B cell (primary cell): ENCODE data around the gene ZBTB8OS. TPM values are rescaled to one million over a fixed set of nuclear protein-coding genes. Genes with fewer than 3 reads are reported as not detected.

Experiments
- ATAC-seq: fragments of 200-7000 bp; cut with Tn5 transposase; one replicate; pipeline ENCODE4 v1.10.0; 2021; ENCODE audit warnings: low read depth, mild to moderate bottlenecking, moderate number of reproducible peaks, moderate library complexity
- CTCF ChIA-PET: fragments of 350-600 bp; sonication (Branson Sonifier 250); formaldehyde crosslinking; loops from one replicate; lab custom pipeline; 2021; ENCODE audit warnings: antibody characterized with exemption, inconsistent platforms; lab: Charles Lee
- POLR2A ChIA-PET: fragments of 350-600 bp; sonication (Branson Sonifier 250); formaldehyde crosslinking; loops from one replicate; lab custom pipeline; 2021; ENCODE audit warnings: antibody characterized with exemption; lab: Charles Lee
- DNase-seq: peaks from one replicate; pipeline ENCODE4 v3.0.0; 2013
- H2AFZ ChIP-seq: 2 replicates; pipeline ENCODE4 v1.6.1; 2012; ENCODE audit warnings: mild to moderate bottlenecking, low read depth, low read length; ENCODE audit not compliant: insufficient read depth, poor library complexity, severe bottlenecking
- H3K27ac ChIP-seq, 2 donors: 1 replicate in 1 of 2; 2 replicates in 1 of 2; pipeline ENCODE4 v1.5.1; 2012 to 2013; ENCODE audit warnings: low read length in 2 of 2, mild to moderate bottlenecking in 2 of 2, moderate library complexity in 1 of 2
- H3K27me3 ChIP-seq, 4 experiments: fragments of 200-600 bp in 1 of 4; sonication (generic) in 1 of 4; replicated peaks in 1 of 4; 1 replicate in 2 of 4; 2 replicates in 2 of 4; pipeline versions ENCODE4 v1.6.1 to v1.7.0; 2013 to 2016; ENCODE audit warnings: low read length in 3 of 4, mild to moderate bottlenecking in 2 of 4, mixed read lengths in 1 of 4, moderate library complexity in 1 of 4; ENCODE audit not compliant: insufficient read depth in 4 of 4, control insufficient read depth in 3 of 4; ENCODE audit errors: control extremely low read depth in 1 of 4
- H3K36me3 ChIP-seq, 2 experiments: replicated peaks in 1 of 2; 1 replicate in 1 of 2; 2 replicates in 1 of 2; pipeline versions ENCODE4 v1.6.1 to v1.7.1; 2013; ENCODE audit warnings: low read length in 1 of 2; ENCODE audit not compliant: insufficient read depth in 2 of 2, control insufficient read depth in 1 of 2; ENCODE audit errors: control extremely low read depth in 1 of 2, extremely low read depth in 1 of 2
- H3K4me1 ChIP-seq, 2 donors: fragments of 200-600 bp in 1 of 2; sonication (generic) in 1 of 2; 1 replicate in 1 of 2; 2 replicates in 1 of 2; pipeline versions ENCODE4 v1.5.1 to v1.6.1; 2013 to 2017; ENCODE audit warnings: low read length in 2 of 2; ENCODE audit not compliant: control insufficient read depth in 2 of 2, insufficient read depth in 2 of 2
- H3K4me2 ChIP-seq: replicated peaks from 2 replicates; pipeline ENCODE3; 2012; ENCODE audit warnings: mild to moderate bottlenecking, low read depth, low read length; ENCODE audit not compliant: poor library complexity, severe bottlenecking
- H3K4me3 ChIP-seq, 5 experiments: fragments of 200-600 bp in 1 of 5; sonication (generic) in 1 of 5; 1 replicate in 3 of 5; 2 replicates in 2 of 5; pipeline versions ENCODE4 v1.5.1 to v1.7.0; 2011 to 2016; ENCODE audit warnings: low read length in 4 of 5, mild to moderate bottlenecking in 4 of 5, low read depth in 2 of 5, control low read depth in 1 of 5, moderate library complexity in 1 of 5; ENCODE audit not compliant: insufficient read depth in 1 of 5; ENCODE audit errors: control extremely low read depth in 1 of 5, extremely low read depth in 1 of 5
- H3K79me2 ChIP-seq: fragments of 200-600 bp; sonication (generic); one replicate; pipeline ENCODE4 v1.6.0; 2016; ENCODE audit warnings: low read length; ENCODE audit not compliant: control insufficient read depth, insufficient read depth
- H3K9ac ChIP-seq: fragments of 200-600 bp; sonication (generic); 2 replicates; pipeline ENCODE4 v1.6.1; 2017; ENCODE audit warnings: mild to moderate bottlenecking, low read length, moderate library complexity
- H3K9me3 ChIP-seq, 3 donors: one replicate each; pipeline versions ENCODE4 v1.6.1 to v1.7.1; 2013; ENCODE audit warnings: low read length in 2 of 3; ENCODE audit not compliant: control insufficient read depth in 2 of 3, insufficient read depth in 1 of 3; ENCODE audit errors: control extremely low read depth in 1 of 3
- H4K20me1 ChIP-seq: 2 replicates; pipeline ENCODE4 v1.6.0; 2012; ENCODE audit warnings: mild to moderate bottlenecking, low read length; ENCODE audit not compliant: insufficient read depth, control insufficient read depth, poor library complexity, severe bottlenecking
- H3K27ac Mint-ChIP-seq: one replicate; pipeline ENCODE4 v1.8.0; 2021; ENCODE audit warnings: mixed read lengths
- H3K27me3 Mint-ChIP-seq: one replicate; pipeline ENCODE4 v1.8.0; 2021; ENCODE audit warnings: mixed read lengths
- H3K4me1 Mint-ChIP-seq: one replicate; pipeline ENCODE4 v1.8.0; 2021; ENCODE audit warnings: mixed read lengths
- H3K4me3 Mint-ChIP-seq: one replicate; pipeline ENCODE4 v1.8.0; 2021; ENCODE audit warnings: mixed read lengths
- H3K9me3 Mint-ChIP-seq: one replicate; pipeline ENCODE4 v1.8.0; 2022; ENCODE audit warnings: mixed read lengths; ENCODE audit not compliant: insufficient read depth
- CTCF ChIP-seq: fragments of 200-600 bp; IDR thresholded peaks from one replicate; pipeline ENCODE4 v1.8.0; 2022; ENCODE audit warnings: antibody characterized with exemption, mild to moderate bottlenecking
- EZH2 ChIP-seq: IDR thresholded peaks from 2 replicates; pipeline ENCODE4 v1.6.1; 2012; ENCODE audit warnings: borderline replicate concordance, low read depth, mild to moderate bottlenecking, moderate library complexity, low read length; ENCODE audit not compliant: insufficient read depth, poor library complexity, severe bottlenecking
- WGBS: methylation state at CpG from one replicate; pipeline ENCODE4 v1.1.5; 2013; ENCODE audit warnings: missing lambda C conversion rate; ENCODE audit not compliant: insufficient coverage; 5-methylcytosine and 5-hydroxymethylcytosine counted together
- intact Hi-C: fragments of 100-400 bp; cut with micrococcal nuclease; formaldehyde crosslinking; loops from one replicate; pipeline ENCODE4 v1.10.0; 2022
- polyA plus RNA-seq: library from polyadenylated mRNA; depleted of rRNA; stranded (reverse); fragments of >200 nt; gene quantifications from 2 replicates; pipeline ENCODE4 v1.2.3, GENCODE V29; 2012
- total RNA-seq, 2 donors: library from RNA; stranded (reverse); fragments of 120-200 nt in 1 of 2; gene quantifications; 1 replicate in 1 of 2; 2 replicates in 1 of 2; pipeline versions ENCODE4 v1.2.3 to v1.2.4, GENCODE V29; 2013 to 2022

Gene ZBTB8OS
- total and polyA plus RNA-seq, 2 donors (not counting 1 experiment from before 2014, with no cell fraction given), result 35.1 to 50.9 TPM

DNA sequence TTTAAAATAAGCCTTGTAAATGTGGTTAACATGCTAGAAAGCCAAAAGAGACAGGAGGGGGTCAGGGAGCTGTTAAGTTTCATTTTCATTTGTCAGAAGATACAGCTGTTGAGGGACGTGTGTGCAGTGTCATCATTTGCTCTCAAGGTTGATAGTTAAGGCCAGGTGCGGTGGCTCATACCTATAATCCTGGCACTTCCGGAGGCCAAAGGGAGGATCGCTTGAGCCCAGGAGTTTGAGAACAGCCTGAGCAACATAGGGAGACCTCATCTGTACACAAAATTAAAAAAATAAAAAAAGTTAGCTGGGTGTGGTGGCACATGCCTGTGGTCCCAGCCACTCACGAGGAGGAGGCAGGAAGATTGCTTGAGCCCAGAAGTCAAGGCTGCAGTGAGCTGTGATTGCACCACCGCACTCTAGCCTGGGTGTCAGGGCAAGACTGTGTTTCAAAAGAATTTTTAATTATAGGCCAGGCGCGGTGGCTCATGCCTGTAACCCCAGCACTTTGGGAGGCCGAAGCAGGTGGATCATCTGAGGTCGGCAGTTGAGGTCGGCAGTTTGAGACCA lies 22.7 kb downstream of the ZBTB8OS start:
- Histone ChIP-seq H4K20me1 (no peaks in the 10 kb centered on the region), H3K36me3 (peaks cover 4 to 31% of the 10 kb centered on the region in 2 experiments), H3K79me2 (no peaks in the 10 kb centered on the region), H3K4me1 (peaks cover 12 to 16% of the 10 kb centered on the region in 2 donors), H3K27me3 (no peaks in the 10 kb centered on the region), H3K27ac (no peak overlapping the region), H3K4me3 (no peak overlapping the region), H3K9me3 (no peaks in the 10 kb centered on the region), H3K9ac (no peak overlapping the region), H3K4me2 (no peak overlapping the region), H2AFZ (no peak overlapping the region)
- ChIA-PET CTCF (no interaction called here), POLR2A (no interaction called here)
- TF ChIP-seq EZH2 (no peak), CTCF (no peak)
- intact Hi-C loops, result no loop called here
- Mint-ChIP-seq H3K9me3 (no peaks in the 10 kb centered on the region), H3K4me3 (no peak overlapping the region), H3K4me1 (peaks cover 23% of the 10 kb centered on the region), H3K27ac (no peak overlapping the region), H3K27me3 (no peaks in the 10 kb centered on the region)
- 66% methylated on average over 11 of the region's 11 CpGs for WGBS
- ATAC-seq, result peak; percentile 21
- peak; percentile 38 for DNase-seq

DNA sequence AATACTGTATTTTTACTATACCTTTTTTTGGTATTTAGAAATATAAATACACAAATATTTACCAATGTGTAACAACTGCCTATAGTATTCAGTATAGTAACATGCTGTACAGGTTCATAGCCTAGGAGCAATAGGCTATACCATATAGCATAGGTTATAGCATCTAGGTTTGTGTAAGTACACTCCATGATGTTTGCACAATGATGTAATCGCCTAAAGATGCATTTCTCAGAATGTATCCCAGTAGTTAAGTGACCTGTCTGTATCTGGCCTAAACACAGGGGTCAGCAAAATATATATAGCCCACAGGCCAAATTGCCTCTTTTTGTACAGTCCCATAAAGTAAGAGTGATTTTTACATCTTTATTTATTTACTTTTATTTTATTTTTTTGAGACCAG lies 24.2 kb downstream of the ZBTB8OS start:
- Histone ChIP-seq H3K27me3 (no peaks in the 10 kb centered on the region), H3K4me3 (no peak overlapping the region), H4K20me1 (no peaks in the 10 kb centered on the region), H3K4me2 (no peak overlapping the region), H3K4me1 (peaks cover 12 to 16% of the 10 kb centered on the region in 2 donors), H3K36me3 (peaks cover 5 to 29% of the 10 kb centered on the region in 2 experiments), H3K9me3 (no peaks in the 10 kb centered on the region), H3K9ac (no peak overlapping the region), H2AFZ (no peak overlapping the region), H3K27ac (no peak overlapping the region), H3K79me2 (no peaks in the 10 kb centered on the region)
- ATAC-seq, result no peak
- POLR2A ChIA-PET, result no interaction called here
- intact Hi-C loops, result no loop called here
- CTCF ChIA-PET, result no interaction called here
- H3K27me3 Mint-ChIP-seq, result no peaks in the 10 kb centered on the region
- no peak for TF ChIP-seq EZH2
- no peak for TF ChIP-seq CTCF
- H3K4me3 Mint-ChIP-seq, result no peak overlapping the region
- WGBS, result no CpG with 5 or more reads among the region's 1 CpG
- H3K4me1 Mint-ChIP-seq, result peaks cover 23% of the 10 kb centered on the region
- no peaks in the 10 kb centered on the region for H3K9me3 Mint-ChIP-seq
- DNase-seq, result no peak
- H3K27ac Mint-ChIP-seq, result no peak overlapping the region
